GM21367 (cell line): ENCODE measurements around the gene BCAT1.
"Not testable (repeated sequence)": the region's sequence is repeated elsewhere in the genome, so short reads cannot be mapped to it uniquely, and the experiment has no call there.

ENCODE experiments used
- ATAC-seq: cut with Tn5 transposase; IDR thresholded peaks from one replicate; pipeline ENCODE4 v1.9.1; 2021; ENCODE audit not compliant: unreplicated experiment

BCAT1 gene

GRCh38 chr12:24928533-24929306, 20.2 kb downstream of the BCAT1 start:
- not testable (repeated sequence) for ATAC-seq

- no peak for ATAC-seq
These were observed 20.8 kb downstream of the BCAT1 start for GRCh38 chr12:24928131-24928530.

- not testable (repeated sequence) for ATAC-seq
These were observed 22.8 kb downstream of the BCAT1 start for GRCh38 chr12:24926080-24926479.

- ATAC-seq = peak; percentile 51
These were observed 26.8 kb downstream of the BCAT1 start for GRCh38 chr12:24922090-24922489.

- ATAC-seq = no peak
These were observed 27.5 kb downstream of the BCAT1 start for GRCh38 chr12:24921251-24922038.

GRCh38 chr12:24920141-24920540, 28.8 kb downstream of the BCAT1 start:
- no peak for ATAC-seq

GRCh38 chr12:24919346-24920001, 29.4 kb downstream of the BCAT1 start:
- ATAC-seq = no peak

- ATAC-seq = no peak
These were observed 30.3 kb downstream of the BCAT1 start for GRCh38 chr12:24918596-24918995.

- no peak for ATAC-seq
These were observed 33.4 kb downstream of the BCAT1 start for GRCh38 chr12:24915501-24915900.

GRCh38 chr12:24913953-24914352, 34.9 kb downstream of the BCAT1 start:
- no peak for ATAC-seq

GRCh38 chr12:24913130-24913529, 35.8 kb downstream of the BCAT1 start:
- no peak for ATAC-seq

GRCh38 chr12:24911271-24911791, 37.6 kb downstream of the BCAT1 start:
- no peak for ATAC-seq

GRCh38 chr12:24910192-24910591, 38.7 kb downstream of the BCAT1 start:
- not testable (repeated sequence) for ATAC-seq

- ATAC-seq = no peak
These were observed 39.2 kb downstream of the BCAT1 start for GRCh38 chr12:24909667-24910066.

GRCh38 chr12:24907464-24907863, 41.4 kb downstream of the BCAT1 start:
- ATAC-seq = no peak

GRCh38 chr12:24906141-24906540, 42.8 kb downstream of the BCAT1 start:
- no peak for ATAC-seq

- ATAC-seq = no peak
These were observed 43.5 kb downstream of the BCAT1 start for GRCh38 chr12:24905431-24905830.

- no peak for ATAC-seq
These were observed 44.0 kb downstream of the BCAT1 start for GRCh38 chr12:24904871-24905270.

- ATAC-seq = no peak
These were observed 45.4 kb downstream of the BCAT1 start for GRCh38 chr12:24903329-24904088.

GRCh38 chr12:24902511-24903328, 46.2 kb downstream of the BCAT1 start:
- peak; percentile 33 for ATAC-seq
